Astrocyte (in vitro differentiated cells and primary cell): ENCODE data around the gene PLPP3. TPM values are rescaled to one million over a fixed set of nuclear protein-coding genes. Genes with fewer than 3 reads are reported as not detected.

ENCODE experiments used
- DNase-seq: peaks from one replicate; pipeline ENCODE4 v3.0.0-alpha.2; 2010; ENCODE audit warnings: low read depth
- FAIRE-seq: peaks from 2 replicates; lab custom pipeline; 2011; peaks lifted over from hg19 to GRCh38; lab: Jason Lieb, UNC
- H2AFZ ChIP-seq: 2 replicates; pipeline ENCODE4 v1.6.0; 2012; ENCODE audit warnings: low read depth, low read length, inconsistent platforms
- H3K27ac ChIP-seq: 2 replicates; pipeline ENCODE4 v1.5.1; 2011; ENCODE audit warnings: low read depth, low read length, inconsistent platforms
- H3K27me3 ChIP-seq: 2 replicates; pipeline ENCODE4 v1.6.0; 2011; ENCODE audit warnings: low read length, inconsistent platforms; ENCODE audit not compliant: insufficient read depth
- H3K36me3 ChIP-seq: 2 replicates; pipeline ENCODE4 v1.5.1; 2011; ENCODE audit warnings: low read length, inconsistent platforms; ENCODE audit not compliant: insufficient read depth
- H3K4me1 ChIP-seq: 2 replicates; pipeline ENCODE4 v1.5.1; 2011; ENCODE audit warnings: low read length, inconsistent platforms; ENCODE audit not compliant: insufficient read depth
- H3K4me2 ChIP-seq: 2 replicates; pipeline ENCODE4 v1.6.0; 2012; ENCODE audit warnings: low read length, inconsistent platforms
- H3K4me3 ChIP-seq: 2 replicates; pipeline ENCODE4 v1.5.1; 2011; ENCODE audit warnings: low read depth, mild to moderate bottlenecking, low read length, inconsistent platforms; ENCODE audit not compliant: insufficient read depth
- H3K79me2 ChIP-seq: 2 replicates; pipeline ENCODE4 v1.6.0; 2012; ENCODE audit warnings: mild to moderate bottlenecking, low read length, inconsistent platforms; ENCODE audit not compliant: insufficient read depth
- H3K9ac ChIP-seq: 2 replicates; pipeline ENCODE4 v1.6.0; 2012; ENCODE audit warnings: mild to moderate bottlenecking, low read length, inconsistent platforms
- H3K9me3 ChIP-seq: 2 replicates; pipeline ENCODE4 v1.5.1; 2012; ENCODE audit warnings: low read depth, mild to moderate bottlenecking, low read length, inconsistent platforms; ENCODE audit not compliant: insufficient read depth
- H4K20me1 ChIP-seq: 2 replicates; pipeline ENCODE4 v1.6.0; 2012; ENCODE audit warnings: low read length, inconsistent platforms; ENCODE audit not compliant: insufficient read depth
- H3K27ac Mint-ChIP-seq: one replicate; pipeline ENCODE4 v1.8.0; 2021; ENCODE audit warnings: mild to moderate bottlenecking, mixed read lengths; ENCODE audit not compliant: unreplicated experiment
- H3K27me3 Mint-ChIP-seq: one replicate; pipeline ENCODE4 v1.8.0; 2021; ENCODE audit warnings: low read depth, mixed read lengths; ENCODE audit not compliant: unreplicated experiment
- H3K36me3 Mint-ChIP-seq: one replicate; pipeline ENCODE4 v1.8.0; 2021; ENCODE audit warnings: low read depth, mixed read lengths; ENCODE audit not compliant: unreplicated experiment
- H3K4me1 Mint-ChIP-seq: one replicate; pipeline ENCODE4 v1.8.0; 2021; ENCODE audit warnings: low read depth, mixed read lengths; ENCODE audit not compliant: unreplicated experiment
- H3K4me3 Mint-ChIP-seq: one replicate; pipeline ENCODE4 v1.8.0; 2021; ENCODE audit warnings: mild to moderate bottlenecking, moderate library complexity, mixed read lengths; ENCODE audit not compliant: unreplicated experiment
- H3K9me3 Mint-ChIP-seq: one replicate; pipeline ENCODE4 v1.8.0; 2021; ENCODE audit warnings: mild to moderate bottlenecking, mixed read lengths; ENCODE audit not compliant: unreplicated experiment
- EZH2 ChIP-seq: IDR thresholded peaks from 2 replicates; pipeline ENCODE4 v1.6.1; 2012; ENCODE audit warnings: mild to moderate bottlenecking, low read length, inconsistent platforms; ENCODE audit not compliant: insufficient read depth
- total RNA-seq: library from RNA; stranded (reverse); gene quantifications from 2 replicates; pipeline ENCODE4 v1.2.1, GENCODE V29; 2021
- TF ChIP-seq, protein P1 (sequence below): IDR thresholded peaks from 2 replicates; pipeline ENCODE4 v1.5.1; 2011; ENCODE audit warnings: low read depth, mild to moderate bottlenecking, inconsistent platforms, low read length, moderate library complexity; ENCODE audit not compliant: insufficient read depth

Gene PLPP3
- total RNA-seq, 1 donor from 2014 or later: 2.2 TPM

DNA sequence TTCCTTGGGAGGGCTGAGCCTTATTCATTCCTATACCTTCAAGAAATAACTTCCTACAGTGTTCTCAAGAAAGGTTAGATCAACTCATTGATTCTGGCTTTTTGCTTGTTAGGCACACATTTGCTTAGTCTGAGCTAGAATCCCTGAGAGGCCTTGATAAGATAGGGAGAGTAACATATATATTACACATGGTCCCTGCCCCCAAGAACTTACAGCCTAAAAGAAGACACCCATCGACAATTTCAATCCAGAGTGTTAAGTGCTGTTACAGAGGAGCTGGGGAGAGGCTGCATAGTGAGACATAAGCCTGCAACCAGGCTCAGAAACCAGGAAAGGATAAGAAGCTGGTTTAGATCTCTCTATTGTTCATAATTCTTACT, 68.7 kb downstream of the PLPP3 start:
- H3K27ac ChIP-seq: no peak overlapping the region
- H3K4me3 Mint-ChIP-seq: no peak overlapping the region
- H3K36me3 Mint-ChIP-seq: peaks cover 2% of the 10 kb centered on the region
- H3K9me3 Mint-ChIP-seq: no peaks in the 10 kb centered on the region
- FAIRE-seq (no peak), DNase-seq (no peak)
- H3K79me2 ChIP-seq: no peaks in the 10 kb centered on the region
- H3K4me2 ChIP-seq: no peak overlapping the region
- no peak overlapping the region for H2AFZ ChIP-seq
- H3K9ac ChIP-seq: no peak overlapping the region
- peaks cover 8% of the 10 kb centered on the region for H3K36me3 ChIP-seq
- no peaks in the 10 kb centered on the region for H3K4me1 ChIP-seq
- H3K27me3 Mint-ChIP-seq: peaks cover 7% of the 10 kb centered on the region
- H3K4me3 ChIP-seq: no peak overlapping the region
- no peak overlapping the region for H3K27ac Mint-ChIP-seq
- H4K20me1 ChIP-seq: no peaks in the 10 kb centered on the region
- TF ChIP-seq, protein P1, sequence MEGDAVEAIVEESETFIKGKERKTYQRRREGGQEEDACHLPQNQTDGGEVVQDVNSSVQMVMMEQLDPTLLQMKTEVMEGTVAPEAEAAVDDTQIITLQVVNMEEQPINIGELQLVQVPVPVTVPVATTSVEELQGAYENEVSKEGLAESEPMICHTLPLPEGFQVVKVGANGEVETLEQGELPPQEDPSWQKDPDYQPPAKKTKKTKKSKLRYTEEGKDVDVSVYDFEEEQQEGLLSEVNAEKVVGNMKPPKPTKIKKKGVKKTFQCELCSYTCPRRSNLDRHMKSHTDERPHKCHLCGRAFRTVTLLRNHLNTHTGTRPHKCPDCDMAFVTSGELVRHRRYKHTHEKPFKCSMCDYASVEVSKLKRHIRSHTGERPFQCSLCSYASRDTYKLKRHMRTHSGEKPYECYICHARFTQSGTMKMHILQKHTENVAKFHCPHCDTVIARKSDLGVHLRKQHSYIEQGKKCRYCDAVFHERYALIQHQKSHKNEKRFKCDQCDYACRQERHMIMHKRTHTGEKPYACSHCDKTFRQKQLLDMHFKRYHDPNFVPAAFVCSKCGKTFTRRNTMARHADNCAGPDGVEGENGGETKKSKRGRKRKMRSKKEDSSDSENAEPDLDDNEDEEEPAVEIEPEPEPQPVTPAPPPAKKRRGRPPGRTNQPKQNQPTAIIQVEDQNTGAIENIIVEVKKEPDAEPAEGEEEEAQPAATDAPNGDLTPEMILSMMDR: no peak
- TF ChIP-seq EZH2: no peak
- H3K4me1 Mint-ChIP-seq: peaks cover 9% of the 10 kb centered on the region
- no peaks in the 10 kb centered on the region for H3K27me3 ChIP-seq
- H3K9me3 ChIP-seq: no peaks in the 10 kb centered on the region

- no peaks in the 10 kb centered on the region for H3K9me3 Mint-ChIP-seq
- TF ChIP-seq, protein P1: no peak
- TF ChIP-seq EZH2: no peak
- H3K36me3 ChIP-seq: peaks cover 8% of the 10 kb centered on the region
- no peak overlapping the region for H3K9ac ChIP-seq
- no peaks in the 10 kb centered on the region for H3K79me2 ChIP-seq
- H3K27me3 Mint-ChIP-seq: peaks cover 7% of the 10 kb centered on the region
- no peak overlapping the region for H3K27ac Mint-ChIP-seq
- FAIRE-seq: no peak
- no peak overlapping the region for H3K4me2 ChIP-seq
- H2AFZ ChIP-seq: no peak overlapping the region
- peaks cover 2% of the 10 kb centered on the region for H3K36me3 Mint-ChIP-seq
- H3K4me1 Mint-ChIP-seq: peaks cover 9% of the 10 kb centered on the region
- no peak for DNase-seq
- H3K4me1 ChIP-seq: no peaks in the 10 kb centered on the region
- H4K20me1 ChIP-seq: no peaks in the 10 kb centered on the region
- no peak overlapping the region for H3K4me3 ChIP-seq
- H3K27me3 ChIP-seq: no peaks in the 10 kb centered on the region
- H3K9me3 ChIP-seq: no peaks in the 10 kb centered on the region
- no peak overlapping the region for H3K27ac ChIP-seq
- no peak overlapping the region for H3K4me3 Mint-ChIP-seq
Observed at GRCh38 chr1:56509713-56510641, 69.4 kb downstream of the PLPP3 start.

GRCh38 chr1:56508523-56508983, 70.8 kb downstream of the PLPP3 start:
- Mint-ChIP-seq H3K4me1 (peaks cover 9% of the 10 kb centered on the region), H3K4me3 (no peak overlapping the region), H3K27ac (no peak overlapping the region), H3K9me3 (no peaks in the 10 kb centered on the region), H3K27me3 (peaks cover 7% of the 10 kb centered on the region), H3K36me3 (peaks cover 2% of the 10 kb centered on the region)
- Histone ChIP-seq H3K4me2 (no peak overlapping the region), H3K4me1 (no peaks in the 10 kb centered on the region), H3K27me3 (no peaks in the 10 kb centered on the region), H3K9ac (no peak overlapping the region), H3K36me3 (peaks cover 8% of the 10 kb centered on the region), H3K27ac (no peak overlapping the region), H3K4me3 (no peak overlapping the region), H2AFZ (no peak overlapping the region), H4K20me1 (no peaks in the 10 kb centered on the region), H3K9me3 (no peaks in the 10 kb centered on the region), H3K79me2 (no peaks in the 10 kb centered on the region)
- FAIRE-seq: no peak
- TF ChIP-seq, protein P1: no peak
- no peak for TF ChIP-seq EZH2
- DNase-seq: no peak
